Right renal cortex interstitium (tissue), 3 donors: ENCODE data around the gene SSNA1. TPM values are rescaled to one million over a fixed set of nuclear protein-coding genes. Genes with fewer than 3 reads are reported as not detected.

Source experiments
- DNase-seq, 3 donors: peaks; one replicate each; pipeline ENCODE4 v3.0.0-alpha.2; 2013; ENCODE audit warnings: low read depth in 3 of 3, low spot score in 2 of 3
- polyA plus RNA-seq, 3 donors: library from polyadenylated mRNA; unstranded; fragments of 120-200 nt; gene quantifications; one replicate each; pipeline ENCODE4 v1.2.1, GENCODE V29; 2013; ENCODE audit not compliant: insufficient read length in 3 of 3

SSNA1 gene
- polyA plus RNA-seq, 3 donors, result 41.4 to 52.2 (median 43.2) TPM

- no peak for DNase-seq
These were observed 7.2 kb downstream of the SSNA1 start for GRCh38 chr9:137195525-137196220.

- DNase-seq, result no peak
These were observed 9.8 kb downstream of the SSNA1 start for GRCh38 chr9:137198051-137198901.

- DNase-seq, result no peak
These were observed 10.4 kb downstream of the SSNA1 start for GRCh38 chr9:137198902-137199283.

- DNase-seq, result no peak
These were observed 11.1 kb downstream of the SSNA1 start for GRCh38 chr9:137199411-137200121.

GRCh38 chr9:137200311-137201204 lies 12.1 kb downstream of the SSNA1 start, which contains the start of gene TPRN:
TSS of gene TPRN (minus strand) at chr9:137200741. CDS start at chr9:137200711, 30 bp downstream.
- DNase-seq, result peak; percentile 93 to 97 (median 94)

- no peak for DNase-seq
These were observed 12.9 kb downstream of the SSNA1 start for GRCh38 chr9:137201205-137201868.

- no peak for DNase-seq
These were observed 14.5 kb downstream of the SSNA1 start for GRCh38 chr9:137202966-137203365.

- no peak for DNase-seq
These were observed 16.3 kb downstream of the SSNA1 start for GRCh38 chr9:137204731-137205125.

- peak; percentile 53 to 83 (median 78) for DNase-seq
These were observed 16.9 kb downstream of the SSNA1 start, which contains the start of the genes NDOR1 and TMEM203 for GRCh38 chr9:137205126-137206069. TSS of gene NDOR1 (plus strand) at chr9:137205700. CDS start at chr9:137205778, 78 bp downstream. TSS of gene TMEM203 (minus strand) at chr9:137205648. CDS start at chr9:137205414, 234 bp downstream.

GRCh38 chr9:137206602-137207001 lies 18.1 kb downstream of the SSNA1 start:
- DNase-seq, result no peak

GRCh38 chr9:137211532-137211931 lies 23.1 kb downstream of the SSNA1 start:
- DNase-seq, result no peak

- DNase-seq, result no peak
These were observed 24.0 kb downstream of the SSNA1 start for GRCh38 chr9:137212520-137212919.

- DNase-seq, result no peak
These were observed 24.9 kb downstream of the SSNA1 start for GRCh38 chr9:137213160-137214060.

GRCh38 chr9:137214620-137215019 lies 26.1 kb downstream of the SSNA1 start:
- DNase-seq, result no peak

GRCh38 chr9:137215196-137215986 lies 26.9 kb downstream of the SSNA1 start:
- DNase-seq, result no peak

- DNase-seq, result no peak
These were observed 27.9 kb downstream of the SSNA1 start for GRCh38 chr9:137216188-137216965.
